CD4-positive, alpha-beta T cell (primary cell): Measurements from ENCODE around the gene ANAPC10. TPM values are rescaled to one million over a fixed set of nuclear protein-coding genes. Genes with fewer than 3 reads are reported as not detected.
"Not testable (repeated sequence)": the region's sequence is repeated elsewhere in the genome, so short reads cannot be mapped to it uniquely, and the experiment has no call there.

Experiments
- ATAC-seq: fragments of 200-7000 bp; cut with Tn5 transposase; one replicate; pipeline ENCODE4 v1.10.0; 2022; ENCODE audit warnings: mild to moderate bottlenecking; ENCODE audit not compliant: poor library complexity
- CTCF ChIA-PET: fragments of 350-600 bp; sonication (Branson Sonifier 250); formaldehyde crosslinking; loops from one replicate; lab custom pipeline; 2021; ENCODE audit warnings: antibody characterized with exemption, inconsistent platforms; lab: Charles Lee
- POLR2A ChIA-PET: fragments of 350-600 bp; sonication (Branson Sonifier 250); formaldehyde crosslinking; loops from one replicate; lab custom pipeline; 2021; ENCODE audit warnings: antibody characterized with exemption, inconsistent platforms; lab: Charles Lee
- DNase-seq, 14 experiments: peaks; one replicate each; pipeline ENCODE4 v3.0.0-alpha.2; 2013 to 2020; ENCODE audit warnings: mixed read lengths in 2 of 14
- H3K27ac ChIP-seq, 2 donors: one replicate each; pipeline versions ENCODE4 v1.5.1 to v1.7.0; 2013; ENCODE audit warnings: low read length in 2 of 2, low read depth in 1 of 2, mild to moderate bottlenecking in 1 of 2
- H3K27me3 ChIP-seq, 2 experiments: 1 replicate in 1 of 2; 2 replicates in 1 of 2; pipeline versions ENCODE4 v1.6.1 to v1.7.0; 2013; ENCODE audit warnings: low read length in 2 of 2, control low read depth in 1 of 2, mild to moderate bottlenecking in 1 of 2, moderate library complexity in 1 of 2; ENCODE audit not compliant: insufficient read depth in 2 of 2, control insufficient read depth in 1 of 2
- H3K36me3 ChIP-seq: one replicate; pipeline ENCODE4 v1.6.1; 2013; ENCODE audit warnings: low read length, control low read depth; ENCODE audit not compliant: insufficient read depth
- H3K4me1 ChIP-seq: one replicate; pipeline ENCODE4 v1.6.1; 2013; ENCODE audit warnings: low read length, control low read depth; ENCODE audit not compliant: insufficient read depth
- H3K4me3 ChIP-seq: one replicate; pipeline ENCODE4 v1.5.1; 2013; ENCODE audit warnings: mild to moderate bottlenecking, low read length, moderate library complexity
- H3K9me3 ChIP-seq, 2 experiments: 1 replicate in 1 of 2; 2 replicates in 1 of 2; pipeline versions ENCODE4 v1.6.1 to v1.7.0; 2013; ENCODE audit warnings: low read length in 2 of 2, mild to moderate bottlenecking in 2 of 2, control low read depth in 1 of 2, moderate library complexity in 1 of 2; ENCODE audit not compliant: control insufficient read depth in 1 of 2, insufficient read depth in 1 of 2
- H3K27ac Mint-ChIP-seq: one replicate; pipeline ENCODE4 v1.8.0; 2020; ENCODE audit warnings: mixed read lengths
- H3K27me3 Mint-ChIP-seq: one replicate; pipeline ENCODE4 v1.8.0; 2021; ENCODE audit warnings: mixed read lengths
- H3K36me3 Mint-ChIP-seq: one replicate; pipeline ENCODE4 v1.8.0; 2021; ENCODE audit warnings: low read depth, mixed read lengths
- H3K4me1 Mint-ChIP-seq: one replicate; pipeline ENCODE4 v1.8.0; 2021; ENCODE audit warnings: low read depth, mixed read lengths
- H3K4me3 Mint-ChIP-seq: one replicate; pipeline ENCODE4 v1.8.0; 2020; ENCODE audit warnings: mild to moderate bottlenecking, mixed read lengths
- H3K9me3 Mint-ChIP-seq: one replicate; pipeline ENCODE4 v1.8.0; 2020; ENCODE audit warnings: mixed read lengths
- intact Hi-C, 2 experiments: fragments of 100-400 bp; cut with DNase I in 1 of 2; cut with micrococcal nuclease in 1 of 2; formaldehyde crosslinking; loops; one replicate each; pipeline versions ENCODE4 v1.15.1 to v1.9.0; 2023 to 2025; cut with DNase I, micrococcal nuclease
- total RNA-seq, 174 experiments: library from RNA in 2 of 174; stranded (reverse) in 2 of 174; gene quantifications; one replicate each; pipeline ENCODE4 v1.2.3 and lab custom pipeline; 2021 to 2026
- TF ChIP-seq, protein P1 (sequence below): fragments of 200-600 bp; IDR thresholded peaks from one replicate; pipeline ENCODE4 v1.8.0; 2022; ENCODE audit warnings: antibody characterized with exemption, mild to moderate bottlenecking

The ANAPC10 gene
- total RNA-seq, 2 experiments from 2014 or later: 25.8 to 27.5 TPM

DNA sequence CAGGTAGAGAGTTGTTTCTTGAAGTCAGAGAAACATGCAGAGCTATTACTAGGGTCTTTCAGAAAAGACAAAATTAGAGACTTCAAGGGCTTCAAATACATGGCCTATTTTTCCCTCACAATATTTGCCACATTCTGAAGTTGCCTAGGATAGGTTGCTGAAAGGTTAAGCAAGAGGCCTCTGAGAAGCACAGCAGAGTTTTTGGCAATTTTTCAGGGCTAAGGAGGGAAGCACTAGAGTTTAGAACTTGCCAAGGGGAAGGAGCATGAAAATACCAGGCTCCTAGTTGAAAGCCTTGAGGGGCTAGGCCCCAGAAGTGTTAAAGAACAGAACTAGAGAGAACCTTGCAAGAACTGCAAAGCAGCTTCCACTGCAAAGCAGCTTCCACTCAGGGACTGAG lies 86.4 kb downstream of the ANAPC10 start:
- no peaks in the 10 kb centered on the region for H3K4me1 ChIP-seq
- ATAC-seq (no peak), DNase-seq (no peak)
- H3K27ac ChIP-seq: no peak overlapping the region
- H3K4me3 ChIP-seq: no peak overlapping the region
- POLR2A ChIA-PET: no interaction called here
- H3K27me3 ChIP-seq: no peaks in the 10 kb centered on the region
- Mint-ChIP-seq H3K27ac (no peak overlapping the region), H3K9me3 (peaks cover 6% of the 10 kb centered on the region), H3K36me3 (peaks cover 86% of the 10 kb centered on the region), H3K27me3 (no peaks in the 10 kb centered on the region), H3K4me3 (no peak overlapping the region), H3K4me1 (peaks cover 23% of the 10 kb centered on the region)
- TF ChIP-seq, protein P1, sequence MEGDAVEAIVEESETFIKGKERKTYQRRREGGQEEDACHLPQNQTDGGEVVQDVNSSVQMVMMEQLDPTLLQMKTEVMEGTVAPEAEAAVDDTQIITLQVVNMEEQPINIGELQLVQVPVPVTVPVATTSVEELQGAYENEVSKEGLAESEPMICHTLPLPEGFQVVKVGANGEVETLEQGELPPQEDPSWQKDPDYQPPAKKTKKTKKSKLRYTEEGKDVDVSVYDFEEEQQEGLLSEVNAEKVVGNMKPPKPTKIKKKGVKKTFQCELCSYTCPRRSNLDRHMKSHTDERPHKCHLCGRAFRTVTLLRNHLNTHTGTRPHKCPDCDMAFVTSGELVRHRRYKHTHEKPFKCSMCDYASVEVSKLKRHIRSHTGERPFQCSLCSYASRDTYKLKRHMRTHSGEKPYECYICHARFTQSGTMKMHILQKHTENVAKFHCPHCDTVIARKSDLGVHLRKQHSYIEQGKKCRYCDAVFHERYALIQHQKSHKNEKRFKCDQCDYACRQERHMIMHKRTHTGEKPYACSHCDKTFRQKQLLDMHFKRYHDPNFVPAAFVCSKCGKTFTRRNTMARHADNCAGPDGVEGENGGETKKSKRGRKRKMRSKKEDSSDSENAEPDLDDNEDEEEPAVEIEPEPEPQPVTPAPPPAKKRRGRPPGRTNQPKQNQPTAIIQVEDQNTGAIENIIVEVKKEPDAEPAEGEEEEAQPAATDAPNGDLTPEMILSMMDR: no peak
- CTCF ChIA-PET: interaction anchor here (1.2 kb wide), 1 partner anchor 403 kb away, joined by 3 read pairs; no protein-coding TSS in a partner anchor
- H3K36me3 ChIP-seq: no peaks in the 10 kb centered on the region
- intact Hi-C loops: no loop called here
- H3K9me3 ChIP-seq: peaks cover 0 to 4% of the 10 kb centered on the region in 2 experiments

DNA sequence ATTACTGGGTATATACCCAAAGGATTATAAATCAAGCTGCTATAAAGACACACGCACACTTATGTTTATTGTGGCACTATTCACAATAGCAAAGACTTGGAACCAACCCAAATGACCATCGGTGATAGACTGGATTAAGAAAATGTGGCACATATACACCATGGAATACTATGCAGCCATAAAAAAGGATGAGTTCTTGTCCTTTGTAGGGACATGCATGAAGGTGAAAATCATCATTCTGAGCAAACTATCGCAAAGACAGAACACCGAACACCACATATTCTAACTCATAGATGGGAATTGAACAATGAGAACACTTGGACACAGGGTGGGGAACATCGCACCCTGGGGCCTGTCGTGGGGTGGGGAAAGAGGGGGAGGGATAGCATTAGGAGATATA lies 87.7 kb downstream of the ANAPC10 start:
- ATAC-seq, H3K27ac Mint-ChIP-seq, CTCF ChIA-PET, POLR2A ChIA-PET, intact Hi-C loops, H3K27me3 Mint-ChIP-seq, H3K9me3 Mint-ChIP-seq, H3K36me3 ChIP-seq, H3K27ac ChIP-seq, H3K27me3 ChIP-seq, DNase-seq, H3K4me3 ChIP-seq, H3K4me1 ChIP-seq, H3K4me3 Mint-ChIP-seq, H3K9me3 ChIP-seq: not testable (repeated sequence)
- Mint-ChIP-seq H3K4me1 (peaks cover 21% of the 10 kb centered on the region), H3K36me3 (peaks cover 85% of the 10 kb centered on the region)

DNA sequence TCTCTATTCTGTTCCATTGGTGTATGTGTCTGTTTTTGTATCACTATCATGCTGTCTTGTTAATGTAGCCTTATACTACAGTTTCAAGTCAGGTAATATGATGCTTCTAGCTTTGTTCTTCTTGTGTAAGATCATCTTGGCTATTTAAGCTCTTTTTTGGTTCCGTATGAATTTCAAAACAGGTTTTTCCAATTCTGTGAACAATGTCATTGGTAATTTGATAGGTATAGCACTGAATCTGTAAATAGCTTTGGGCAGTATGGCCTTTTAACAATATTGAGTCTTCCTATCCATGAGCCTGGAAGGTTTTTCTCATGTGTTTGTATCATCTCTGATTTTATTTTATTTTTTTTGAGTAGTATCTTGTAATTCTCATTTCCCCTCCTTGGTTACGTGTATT lies 94.3 kb downstream of the ANAPC10 start:
- Histone ChIP-seq H3K27me3 (no peaks in the 10 kb centered on the region), H3K36me3 (no peaks in the 10 kb centered on the region), H3K4me1 (no peaks in the 10 kb centered on the region), H3K27ac (no peak overlapping the region), H3K9me3 (peaks cover 0 to 3% of the 10 kb centered on the region in 2 experiments), H3K4me3 (no peak overlapping the region)
- H3K36me3 Mint-ChIP-seq: peaks cover 92% of the 10 kb centered on the region
- no peak overlapping the region for H3K27ac Mint-ChIP-seq
- DNase-seq (no peak), ATAC-seq (no peak)
- TF ChIP-seq, protein P1: no peak
- no peak overlapping the region for H3K4me3 Mint-ChIP-seq
- no peaks in the 10 kb centered on the region for H3K4me1 Mint-ChIP-seq
- intact Hi-C loops: no loop called here
- peaks cover 12% of the 10 kb centered on the region for H3K9me3 Mint-ChIP-seq
- CTCF ChIA-PET: no interaction called here
- H3K27me3 Mint-ChIP-seq: no peaks in the 10 kb centered on the region
- POLR2A ChIA-PET: no interaction called here

GRCh38 chr4:145001635-145002034 lies 96.4 kb downstream of the ANAPC10 start:
- Mint-ChIP-seq H3K27ac (no peak overlapping the region), H3K9me3 (peaks cover 15% of the 10 kb centered on the region), H3K36me3 (peaks cover 92% of the 10 kb centered on the region), H3K27me3 (no peaks in the 10 kb centered on the region), H3K4me3 (no peak overlapping the region), H3K4me1 (no peaks in the 10 kb centered on the region)
- Histone ChIP-seq H3K27ac (no peak overlapping the region), H3K36me3 (no peaks in the 10 kb centered on the region), H3K4me1 (no peaks in the 10 kb centered on the region), H3K4me3 (no peak overlapping the region), H3K27me3 (no peaks in the 10 kb centered on the region), H3K9me3 (peaks cover 0 to 3% of the 10 kb centered on the region in 2 experiments)
- ATAC-seq (no peak), DNase-seq (no peak)
- CTCF ChIA-PET: no interaction called here
- intact Hi-C loops: no loop called here
- TF ChIP-seq, protein P1: no peak
- POLR2A ChIA-PET: no interaction called here

GRCh38 chr4:145000656-145001055 lies 97.3 kb downstream of the ANAPC10 start:
- POLR2A ChIA-PET, CTCF ChIA-PET, H3K36me3 ChIP-seq, H3K27me3 ChIP-seq, H3K4me1 Mint-ChIP-seq, H3K27me3 Mint-ChIP-seq, H3K4me3 ChIP-seq, H3K27ac Mint-ChIP-seq, ATAC-seq, H3K4me1 ChIP-seq, H3K27ac ChIP-seq, intact Hi-C loops, DNase-seq, H3K4me3 Mint-ChIP-seq, H3K9me3 ChIP-seq: not testable (repeated sequence)
- Mint-ChIP-seq H3K36me3 (peaks cover 93% of the 10 kb centered on the region), H3K9me3 (peaks cover 15% of the 10 kb centered on the region)
